Mononuclear cell (primary cell): Measurements from ENCODE around the gene PLAAT4. TPM values are rescaled to one million over a fixed set of nuclear protein-coding genes. Genes with fewer than 3 reads are reported as not detected.
"Not testable (repeated sequence)": the region's sequence is repeated elsewhere in the genome, so short reads cannot be mapped to it uniquely, and the experiment has no call there.

Experiments used
- H3K27me3 ChIP-seq: 2 replicates; pipeline ENCODE4 v1.6.0; 2011; ENCODE audit warnings: low read length, control low read depth; ENCODE audit not compliant: insufficient read depth
- H3K4me1 ChIP-seq: 2 replicates; pipeline ENCODE4 v1.5.1; 2011; ENCODE audit warnings: mild to moderate bottlenecking, low read length, control low read depth; ENCODE audit not compliant: insufficient read depth
- H3K4me3 ChIP-seq: 2 replicates; pipeline ENCODE4 v1.5.1; 2011; ENCODE audit warnings: mild to moderate bottlenecking, low read length, moderate library complexity
- H3K9me3 ChIP-seq: 2 replicates; pipeline ENCODE4 v1.5.1; 2011; ENCODE audit warnings: low read depth, mild to moderate bottlenecking, control low read depth, low read length
- total RNA-seq: library from RNA; depleted of rRNA; stranded (reverse); fragments of >200 nt; gene quantifications from one replicate; pipeline ENCODE4 v1.2.3, GENCODE V29; 2012

PLAAT4 gene
- total RNA-seq, 1 donor, result 51.4 TPM

- no peaks in the 10 kb centered on the region for H3K9me3 ChIP-seq
- peaks cover 49% of the 10 kb centered on the region for H3K4me1 ChIP-seq
- H3K4me3 ChIP-seq, result no peak overlapping the region
- no peaks in the 10 kb centered on the region for H3K27me3 ChIP-seq
These were observed 27.6 kb downstream of the PLAAT4 start for GRCh38 chr11:63564056-63564774.

DNA sequence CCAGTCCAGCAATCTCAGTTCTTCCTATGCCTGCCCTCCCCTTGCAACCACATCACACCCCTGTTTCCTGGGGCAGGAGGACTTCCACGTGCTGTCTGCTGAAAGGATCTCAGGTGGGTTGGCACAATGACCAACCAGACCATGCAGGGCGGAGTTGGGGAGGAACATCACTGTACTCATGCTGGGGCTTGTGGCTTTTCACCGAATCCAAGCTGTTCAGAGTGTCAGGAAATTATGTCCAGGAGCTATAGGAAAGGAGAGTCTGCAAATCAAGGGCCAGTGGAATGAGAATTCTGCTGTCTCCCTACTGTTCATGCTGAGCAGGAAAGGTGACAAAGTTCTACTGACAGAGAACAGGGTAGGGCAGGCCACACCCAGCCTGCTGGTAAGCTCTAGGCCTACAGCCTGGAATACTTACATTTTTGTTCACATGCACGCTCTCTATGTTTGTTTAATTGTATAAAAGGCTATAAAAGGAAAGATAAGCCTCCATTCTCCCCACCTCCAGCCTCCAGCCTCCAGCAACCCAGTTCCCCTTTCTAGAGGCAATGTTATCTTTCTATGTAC, 28.3 kb downstream of the PLAAT4 start:
- no peaks in the 10 kb centered on the region for H3K9me3 ChIP-seq
- H3K27me3 ChIP-seq, result no peaks in the 10 kb centered on the region
- no peak overlapping the region for H3K4me3 ChIP-seq
- peaks cover 49% of the 10 kb centered on the region for H3K4me1 ChIP-seq

- H3K9me3 ChIP-seq, result no peaks in the 10 kb centered on the region
- no peak overlapping the region for H3K4me3 ChIP-seq
- H3K4me1 ChIP-seq, result peaks cover 41% of the 10 kb centered on the region
- no peaks in the 10 kb centered on the region for H3K27me3 ChIP-seq
These were observed 30.6 kb downstream of the PLAAT4 start for GRCh38 chr11:63567044-63567840.

DNA sequence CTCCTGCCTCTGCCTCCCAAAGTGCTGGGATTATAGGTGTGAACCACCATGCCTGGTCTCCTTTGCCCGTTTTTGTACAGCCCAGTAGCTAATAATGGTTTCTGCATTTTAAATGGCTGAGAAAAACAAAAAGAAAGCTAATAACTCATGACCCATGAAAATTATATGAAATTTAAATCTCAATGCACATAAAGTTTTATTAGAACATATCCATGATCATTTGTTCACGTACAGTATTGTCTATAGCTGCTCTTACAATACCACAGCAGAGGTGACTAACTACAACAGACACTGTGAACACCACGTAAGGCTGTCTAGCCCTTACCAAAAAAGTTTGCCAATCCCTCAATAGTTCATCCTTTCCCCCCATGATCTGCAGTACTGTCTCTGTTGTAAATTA, 33.0 kb downstream of the PLAAT4 start:
- Histone ChIP-seq H3K4me1 (peaks cover 44% of the 10 kb centered on the region), H3K9me3 (no peaks in the 10 kb centered on the region), H3K4me3 (no peak overlapping the region), H3K27me3 (no peaks in the 10 kb centered on the region)

DNA sequence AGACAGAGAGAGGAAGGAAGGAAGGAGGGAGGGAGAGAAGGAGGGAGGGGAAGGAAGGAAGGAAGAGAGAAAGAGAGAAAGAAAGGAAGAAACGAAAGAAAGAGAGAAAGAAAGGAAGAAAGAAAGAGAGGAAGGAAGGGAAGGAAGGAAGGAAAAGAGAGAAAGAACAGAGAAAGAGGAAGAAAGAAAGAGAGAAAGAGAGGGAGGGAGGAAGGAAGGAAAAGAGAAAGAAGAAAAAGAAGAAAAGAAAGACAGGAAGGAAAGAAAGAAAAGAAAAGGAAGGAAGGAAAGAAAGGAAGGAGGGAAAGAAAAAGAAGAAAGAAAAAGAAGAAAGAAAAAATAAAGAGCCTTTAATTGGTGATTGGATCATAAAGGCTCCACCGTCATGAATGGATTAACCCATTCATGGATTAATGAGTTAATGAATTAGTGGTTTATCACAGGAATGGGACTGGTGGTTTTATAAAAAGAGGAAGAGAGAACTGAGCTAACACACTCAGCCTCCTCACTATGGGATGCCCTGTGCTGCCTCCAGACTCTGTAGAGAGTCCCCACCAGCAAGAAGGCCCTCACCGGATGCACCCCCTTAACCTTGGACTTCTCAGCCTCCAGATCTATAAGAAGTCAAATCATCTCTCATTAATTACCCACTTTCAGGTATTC, 35.5 kb downstream of the PLAAT4 start:
- Histone ChIP-seq H3K9me3 (no peaks in the 10 kb centered on the region), H3K4me3 (no peak overlapping the region), H3K4me1 (peaks cover 29% of the 10 kb centered on the region), H3K27me3 (no peaks in the 10 kb centered on the region)

DNA sequence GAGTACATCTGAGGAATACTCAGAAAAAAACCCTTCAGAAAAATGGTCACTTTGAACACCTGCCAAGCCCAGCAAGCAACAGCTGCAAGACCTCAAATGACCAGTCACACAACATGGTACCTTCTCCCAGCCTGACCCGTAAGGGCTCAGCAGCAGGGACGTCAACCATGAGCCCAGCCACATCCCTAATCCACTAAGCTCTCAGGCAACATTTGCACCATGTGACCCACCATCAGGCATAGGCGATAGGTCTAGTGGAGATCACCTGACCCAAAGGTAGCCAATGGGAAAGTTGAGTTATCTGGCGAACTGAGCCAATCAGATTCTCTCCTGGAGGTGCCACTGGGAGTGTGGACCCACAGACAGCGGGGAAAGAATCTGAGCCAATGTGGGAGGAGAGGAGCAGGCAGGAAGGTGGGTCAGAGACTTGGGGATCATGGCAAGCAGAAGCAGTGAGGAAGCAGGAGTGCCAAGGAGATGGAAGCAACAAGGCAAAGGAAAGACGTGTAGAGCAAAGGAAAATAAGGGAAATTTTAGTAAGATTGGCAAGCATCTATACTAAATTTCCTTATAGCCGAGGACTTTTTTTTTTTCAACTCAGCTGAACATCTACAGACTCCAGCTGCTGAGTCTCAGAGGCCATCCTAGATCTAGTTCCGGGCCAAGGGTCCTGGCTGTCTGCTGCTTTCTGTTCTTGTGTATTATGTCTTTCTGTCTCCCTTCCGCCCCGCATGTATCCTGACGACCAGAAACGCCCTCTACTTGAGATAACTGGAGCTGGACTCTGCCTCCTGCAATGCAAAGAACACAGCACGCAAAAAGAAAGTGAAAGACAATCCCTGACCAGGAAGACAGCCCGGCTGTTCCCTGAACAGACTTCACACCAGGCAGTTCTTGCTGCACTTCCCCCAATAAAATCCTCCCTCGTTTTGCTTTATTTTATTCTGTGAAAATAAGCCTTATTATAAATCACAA, 37.6 kb downstream of the PLAAT4 start:
- H3K27me3 ChIP-seq, result no peaks in the 10 kb centered on the region
- H3K4me1 ChIP-seq, result peaks cover 19% of the 10 kb centered on the region
- H3K9me3 ChIP-seq, result no peaks in the 10 kb centered on the region
- H3K4me3 ChIP-seq, result no peak overlapping the region

- Histone ChIP-seq H3K4me1 (peaks cover 19% of the 10 kb centered on the region), H3K4me3 (no peak overlapping the region), H3K9me3 (peaks cover 3% of the 10 kb centered on the region), H3K27me3 (no peaks in the 10 kb centered on the region)
These were observed 38.4 kb downstream of the PLAAT4 start for GRCh38 chr11:63574856-63575602.

GRCh38 chr11:63578882-63579281, 42.3 kb downstream of the PLAAT4 start:
- not testable (repeated sequence) for H3K9me3 ChIP-seq, H3K27me3 ChIP-seq, H3K4me3 ChIP-seq
- peaks cover 13% of the 10 kb centered on the region for H3K4me1 ChIP-seq

- not testable (repeated sequence) for H3K4me1 ChIP-seq, H3K27me3 ChIP-seq, H3K4me3 ChIP-seq, H3K9me3 ChIP-seq
These were observed 44.6 kb downstream of the PLAAT4 start for GRCh38 chr11:63581224-63581623.

GRCh38 chr11:63583357-63583677, 46.7 kb downstream of the PLAAT4 start:
- Histone ChIP-seq H3K4me1 (no peaks in the 10 kb centered on the region), H3K4me3 (no peak overlapping the region), H3K9me3 (peaks cover 6% of the 10 kb centered on the region), H3K27me3 (no peaks in the 10 kb centered on the region)

GRCh38 chr11:63586451-63587166, 50.0 kb downstream of the PLAAT4 start:
- Histone ChIP-seq H3K4me3 (no peak overlapping the region), H3K9me3 (no peaks in the 10 kb centered on the region), H3K4me1 (no peaks in the 10 kb centered on the region), H3K27me3 (no peaks in the 10 kb centered on the region)

DNA sequence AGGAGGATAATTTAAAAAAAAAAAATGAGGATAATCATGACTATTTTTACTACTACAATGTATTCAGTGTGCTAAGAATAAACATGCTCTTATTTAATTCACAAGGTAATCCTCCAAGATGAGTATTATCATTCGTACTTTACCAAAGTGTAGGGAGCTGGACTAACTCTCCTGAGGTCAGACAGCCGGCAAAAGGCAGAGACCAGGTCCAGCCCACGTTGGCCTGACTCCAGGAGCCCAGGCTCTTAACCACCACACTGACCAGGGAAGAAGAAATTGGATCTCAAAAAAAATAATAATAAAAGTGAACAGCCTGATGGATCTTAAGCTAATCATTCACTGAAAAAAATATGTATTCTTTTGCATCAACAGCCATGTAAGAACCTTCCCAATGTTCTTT, 52.4 kb downstream of the PLAAT4 start:
- no peaks in the 10 kb centered on the region for H3K27me3 ChIP-seq
- H3K9me3 ChIP-seq, result no peaks in the 10 kb centered on the region
- H3K4me3 ChIP-seq, result no peak overlapping the region
- H3K4me1 ChIP-seq, result no peaks in the 10 kb centered on the region

DNA sequence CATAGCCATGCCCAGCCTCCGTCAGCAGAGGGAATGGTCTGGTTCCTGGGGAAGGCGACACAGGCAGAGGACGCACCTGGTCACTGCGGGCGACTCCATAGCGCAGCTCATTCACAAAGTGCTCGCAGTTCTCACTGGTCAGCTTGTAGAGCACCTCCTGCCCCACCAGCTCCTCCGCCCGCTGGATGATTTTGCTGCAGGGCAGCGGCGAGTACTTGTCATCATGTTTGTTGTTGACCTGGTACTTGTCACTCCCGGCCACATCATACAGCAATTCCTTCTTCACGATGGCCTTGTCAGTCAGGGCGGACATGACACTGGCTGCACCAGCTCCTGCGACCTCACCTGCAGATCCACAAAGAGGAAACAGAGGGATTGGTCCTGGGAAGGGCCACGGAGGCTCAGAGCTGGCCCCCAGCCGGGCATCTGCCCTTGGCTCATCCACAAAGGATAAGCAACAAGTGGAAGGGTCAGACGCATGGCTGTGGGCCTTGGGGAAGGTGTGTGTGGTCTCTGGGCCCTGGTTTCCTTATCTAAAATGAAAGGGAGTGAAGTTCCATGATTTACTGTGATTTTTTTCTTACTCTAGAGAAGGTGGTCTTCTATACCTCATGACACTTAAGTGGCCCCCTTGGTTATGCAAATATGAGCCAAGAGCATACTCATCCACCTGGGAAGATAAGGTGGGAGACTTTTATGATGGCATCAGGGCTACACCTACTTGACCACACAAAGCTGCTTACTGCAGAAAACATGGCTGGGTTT, 53.6 kb downstream of the PLAAT4 start:
- no peak overlapping the region for H3K4me3 ChIP-seq
- no peaks in the 10 kb centered on the region for H3K9me3 ChIP-seq
- no peaks in the 10 kb centered on the region for H3K4me1 ChIP-seq
- no peaks in the 10 kb centered on the region for H3K27me3 ChIP-seq
